ENCODE data around the gene CLIC2. TPM values are rescaled to one million over a fixed set of nuclear protein-coding genes. Genes with fewer than 3 reads are reported as not detected.

Gene CLIC2
- total and polyA plus RNA-seq, 4 donors: 24.6 to 31.5 (median 26.4) TPM

GRCh38 chrX:155266439-155266838, 68.0 kb downstream of the CLIC2 start:
- H3K27ac ChIP-seq (ENCODE audit: low read depth in 1 of 2, low read length in 1 of 2): no peak overlapping the region
- no peak for TF ChIP-seq CTCF (IDR thresholded peaks at IDR 0.05; ENCODE audit: control extremely low read depth, extremely low read depth)
- H3K4me1 ChIP-seq (ENCODE audit: control insufficient read depth in 5 of 5, insufficient read depth in 5 of 5, low read length in 5 of 5): no peaks in the 10 kb centered on the region
- peaks cover 0 to 4% (median 0%) of the 10 kb centered on the region in 3 donors for H3K27me3 ChIP-seq (ENCODE audit: control insufficient read depth in 3 of 3, insufficient read depth in 3 of 3, low read length in 2 of 3)
- H3K9ac ChIP-seq (ENCODE audit: insufficient read depth in 1 of 2, low read length in 2 of 2): no peak overlapping the region
- WGBS, 2 donors: 78 to 91% methylated on average over 1 of the region's 1 CpG
- no peak overlapping the region for H3K4me3 ChIP-seq
- no peak for ATAC-seq (ENCODE audit: insufficient read depth, low FRiP score)
- H3K9me3 ChIP-seq (ENCODE audit: control insufficient read depth in 4 of 4, insufficient read depth in 3 of 4, low read length in 3 of 4): peaks cover 0 to 6% (median 1%) of the 10 kb centered on the region in 4 donors
- no peak for DNase-seq
- H3K36me3 ChIP-seq (ENCODE audit: control insufficient read depth in 4 of 4, insufficient read depth in 4 of 4, low read length in 4 of 4): no peaks in the 10 kb centered on the region

GRCh38 chrX:155263854-155264628, 70.4 kb downstream of the CLIC2 start, which contains the start of gene RAB39B:
RAB39B (minus strand) TSS chrX:155264491; CDS start chrX:155264288, 203 bp downstream.
- Histone ChIP-seq H3K9me3 (ENCODE audit: control insufficient read depth in 4 of 4, insufficient read depth in 3 of 4, low read length in 3 of 4) (peaks cover 0 to 6% (median 1%) of the 10 kb centered on the region in 4 donors), H3K9ac (ENCODE audit: insufficient read depth in 1 of 2, low read length in 2 of 2) (peak within 1 kb of the TSS in 1 of 2 donors; percentile 11), H3K4me1 (ENCODE audit: control insufficient read depth in 5 of 5, insufficient read depth in 5 of 5, low read length in 5 of 5) (no peaks in the 10 kb centered on the region), H3K27me3 (ENCODE audit: control insufficient read depth in 3 of 3, insufficient read depth in 3 of 3, low read length in 2 of 3) (peaks cover 0 to 4% (median 0%) of the 10 kb centered on the region in 3 donors), H3K36me3 (ENCODE audit: control insufficient read depth in 4 of 4, insufficient read depth in 4 of 4, low read length in 4 of 4) (no peaks in the 10 kb centered on the region), H3K4me3 (peak within 1 kb of the TSS; percentile 11), H3K27ac (ENCODE audit: low read depth in 1 of 2, low read length in 1 of 2) (peak within 1 kb of the TSS in 1 of 2 donors; percentile 32)
- 1 to 27% methylated on average over 51 to 58 of the region's 58 CpGs for WGBS, 2 donors
- ATAC-seq (ENCODE audit: insufficient read depth, low FRiP score): peak; percentile 82
- TF ChIP-seq CTCF (IDR thresholded peaks at IDR 0.05; ENCODE audit: control extremely low read depth, extremely low read depth): no peak
- peak; percentile 11 to 29 (median 28) for DNase-seq

- no peak for TF ChIP-seq CTCF (IDR thresholded peaks at IDR 0.05; ENCODE audit: control extremely low read depth, extremely low read depth)
- Histone ChIP-seq H3K9ac (ENCODE audit: insufficient read depth in 1 of 2, low read length in 2 of 2) (no peak overlapping the region), H3K4me3 (no peak overlapping the region), H3K9me3 (ENCODE audit: control insufficient read depth in 4 of 4, insufficient read depth in 3 of 4, low read length in 3 of 4) (peaks cover 0 to 6% (median 1%) of the 10 kb centered on the region in 4 donors), H3K27ac (ENCODE audit: low read depth in 1 of 2, low read length in 1 of 2) (no peak overlapping the region), H3K36me3 (ENCODE audit: control insufficient read depth in 4 of 4, insufficient read depth in 4 of 4, low read length in 4 of 4) (no peaks in the 10 kb centered on the region), H3K4me1 (ENCODE audit: control insufficient read depth in 5 of 5, insufficient read depth in 5 of 5, low read length in 5 of 5) (no peaks in the 10 kb centered on the region), H3K27me3 (ENCODE audit: control insufficient read depth in 3 of 3, insufficient read depth in 3 of 3, low read length in 2 of 3) (peaks cover 0 to 4% (median 0%) of the 10 kb centered on the region in 3 donors)
- no peak for DNase-seq
- WGBS, 2 donors: 17 to 39% methylated on average over 5 of the region's 5 CpGs
- no peak for ATAC-seq (ENCODE audit: insufficient read depth, low FRiP score)
These were observed 71.3 kb downstream of the CLIC2 start for GRCh38 chrX:155262970-155263754.

Measured in lung (tissue), 12 donors.